OCI-LY7 (cell line): Measurements from ENCODE around the gene APCDD1.

Source experiments
- EZH2phosphoT487 ChIP-seq: fragments of 200-600 bp; sonication (generic); IDR thresholded peaks from 2 replicates; pipeline ENCODE4 v1.6.1; 2018; ENCODE audit warnings: low read depth, borderline replicate concordance, mild to moderate bottlenecking, mixed run types, antibody characterized with exemption, low read length, moderate library complexity, mixed read lengths
- TF ChIP-seq, protein P1 (sequence below): fragments of 200-600 bp; sonication (generic); conservative IDR thresholded peaks from 2 replicates; pipeline ENCODE4 v1.5.1; 2014; ENCODE audit warnings: mild to moderate bottlenecking, antibody characterized with exemption, low read length, moderate library complexity, mixed read lengths

DNA sequence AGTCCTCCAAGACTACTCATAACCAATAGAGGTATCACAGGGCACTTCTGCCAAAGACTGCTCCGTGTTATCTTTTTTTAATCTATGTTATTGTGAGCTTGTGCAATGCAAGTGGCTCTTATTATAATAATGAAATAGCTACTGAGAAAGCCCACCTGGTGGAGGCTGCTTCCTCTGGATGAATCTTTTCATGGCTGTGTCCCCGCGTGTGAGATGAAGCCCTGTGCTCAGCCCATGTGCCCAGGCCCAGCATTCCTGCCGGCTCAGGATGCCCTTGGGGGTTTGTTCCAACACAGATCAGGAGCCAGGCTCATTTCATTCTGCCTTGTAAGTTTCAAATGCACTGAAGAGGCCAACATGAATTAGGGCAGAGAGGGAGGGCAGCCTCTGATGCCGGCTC is 18.7 kb downstream of the APCDD1 start:
- TF ChIP-seq, protein P1, sequence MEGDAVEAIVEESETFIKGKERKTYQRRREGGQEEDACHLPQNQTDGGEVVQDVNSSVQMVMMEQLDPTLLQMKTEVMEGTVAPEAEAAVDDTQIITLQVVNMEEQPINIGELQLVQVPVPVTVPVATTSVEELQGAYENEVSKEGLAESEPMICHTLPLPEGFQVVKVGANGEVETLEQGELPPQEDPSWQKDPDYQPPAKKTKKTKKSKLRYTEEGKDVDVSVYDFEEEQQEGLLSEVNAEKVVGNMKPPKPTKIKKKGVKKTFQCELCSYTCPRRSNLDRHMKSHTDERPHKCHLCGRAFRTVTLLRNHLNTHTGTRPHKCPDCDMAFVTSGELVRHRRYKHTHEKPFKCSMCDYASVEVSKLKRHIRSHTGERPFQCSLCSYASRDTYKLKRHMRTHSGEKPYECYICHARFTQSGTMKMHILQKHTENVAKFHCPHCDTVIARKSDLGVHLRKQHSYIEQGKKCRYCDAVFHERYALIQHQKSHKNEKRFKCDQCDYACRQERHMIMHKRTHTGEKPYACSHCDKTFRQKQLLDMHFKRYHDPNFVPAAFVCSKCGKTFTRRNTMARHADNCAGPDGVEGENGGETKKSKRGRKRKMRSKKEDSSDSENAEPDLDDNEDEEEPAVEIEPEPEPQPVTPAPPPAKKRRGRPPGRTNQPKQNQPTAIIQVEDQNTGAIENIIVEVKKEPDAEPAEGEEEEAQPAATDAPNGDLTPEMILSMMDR: no peak
- no peak for TF ChIP-seq EZH2phosphoT487
